Measurements from ENCODE around the gene ZBED4.
A peak's percentile ranks its signal among the peaks of the same experiment; 100 is the strongest.
"Not testable (repeated sequence)": the region's sequence is repeated elsewhere in the genome, so short reads cannot be mapped to it uniquely, and the experiment has no call there.

ZBED4 gene

GRCh38 chr22:49852898-49853894, at the start of gene ZBED4:
Gene ZBED4 (plus strand): TSS chr22:49853844. CDS start chr22:49883663, 29,819 bp downstream.
- peak; percentile 49 for DNase-seq

DNA sequence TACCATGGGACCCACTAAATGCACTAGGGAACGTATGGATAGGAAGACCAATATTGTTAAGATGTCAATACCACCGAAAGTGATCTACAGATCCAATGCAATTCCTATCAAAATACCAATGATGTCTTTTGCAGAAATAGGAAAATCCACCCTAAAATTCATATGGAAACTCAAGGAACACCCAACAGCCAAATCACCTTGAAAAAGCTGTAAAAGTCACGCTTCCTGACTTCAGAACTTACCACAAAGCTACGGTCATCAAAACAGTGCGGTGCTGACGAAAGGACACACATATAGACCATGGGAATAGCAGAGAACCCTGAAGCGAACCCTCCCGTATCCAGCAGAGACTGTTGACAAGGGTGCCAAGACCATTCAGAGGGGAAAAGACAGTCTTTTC, 46.5 kb upstream of the ZBED4 start:
- DNase-seq: no peak

DNA sequence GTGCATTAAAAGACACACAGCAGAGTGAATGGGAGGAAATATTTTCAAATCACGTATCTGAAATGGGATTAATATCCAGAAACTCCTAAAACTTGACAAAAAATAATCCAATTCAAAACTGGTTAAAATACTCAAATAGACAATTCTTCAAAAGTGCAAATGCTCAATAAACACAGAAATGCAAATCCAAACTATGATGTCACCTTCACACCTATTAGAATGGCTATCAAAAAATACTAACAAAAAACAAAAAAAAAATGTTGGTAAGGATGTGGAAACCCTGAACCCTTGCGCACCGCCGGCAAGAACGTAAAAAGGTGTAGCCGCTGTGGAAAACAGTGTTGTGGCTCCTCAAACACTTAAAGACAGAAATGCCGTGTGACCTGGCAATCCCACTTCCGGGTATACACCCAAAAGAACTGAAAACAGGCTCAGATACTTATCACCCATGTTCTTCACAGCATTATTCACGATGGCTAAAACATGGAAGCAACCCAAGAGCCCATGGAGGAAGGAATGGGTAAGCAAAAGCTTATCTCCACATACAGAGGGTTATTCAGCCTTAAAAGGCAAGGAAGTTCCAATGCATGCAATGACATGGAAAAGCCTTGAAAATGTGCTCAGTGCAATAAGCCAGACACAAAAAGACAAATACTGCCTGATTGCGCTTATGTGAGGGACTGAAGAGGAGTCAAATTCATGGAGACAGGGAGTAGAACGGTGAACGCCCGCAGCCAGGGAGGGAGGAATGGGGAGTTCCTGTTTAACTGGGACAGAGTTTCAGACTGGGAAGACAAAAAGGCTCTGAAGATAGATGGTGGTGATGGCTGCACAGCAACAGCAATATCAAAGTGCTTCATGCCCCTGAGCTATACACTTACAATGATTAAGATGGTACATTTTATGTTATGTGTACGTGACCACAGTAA, 45.6 kb upstream of the ZBED4 start:
- no peak for DNase-seq

- DNase-seq: no peak
Observed at GRCh38 chr22:49810363-49811019, 43.2 kb upstream of the ZBED4 start.

DNA sequence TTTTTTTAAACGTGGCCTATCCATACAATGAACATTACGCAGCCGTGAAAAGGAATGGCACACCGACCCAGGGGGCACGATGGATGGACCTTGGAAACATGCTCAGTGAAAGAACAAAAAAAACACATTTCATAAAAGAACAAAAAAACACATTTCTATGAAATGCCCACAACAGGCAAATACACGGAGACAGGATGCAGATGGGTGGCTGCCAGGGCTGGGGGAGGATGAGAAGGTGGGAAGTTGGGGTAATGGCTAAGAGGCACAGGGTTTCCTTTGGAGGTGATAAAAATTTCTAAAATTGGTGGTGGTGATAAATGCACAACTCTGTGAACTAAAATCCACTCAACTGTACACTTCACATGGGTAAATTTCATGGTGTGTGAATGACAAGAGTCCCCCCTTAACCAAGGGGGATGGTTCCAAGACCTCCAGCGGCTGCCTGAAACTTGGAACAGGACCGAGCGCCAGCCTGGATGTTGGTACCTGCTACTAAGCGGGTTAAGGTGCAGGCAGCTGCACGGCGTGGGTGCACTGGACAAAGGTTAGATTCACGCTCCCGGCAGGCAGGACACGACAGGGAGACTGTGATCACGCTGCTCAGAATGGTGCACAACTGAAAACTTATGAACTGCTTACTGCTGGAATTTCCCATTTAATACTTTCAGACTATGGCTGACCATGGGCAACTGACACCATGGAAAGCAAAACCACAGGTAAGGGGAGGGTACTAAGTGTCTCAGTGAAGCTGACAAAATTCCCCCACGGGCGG, 42.4 kb upstream of the ZBED4 start:
- DNase-seq: no peak

DNA sequence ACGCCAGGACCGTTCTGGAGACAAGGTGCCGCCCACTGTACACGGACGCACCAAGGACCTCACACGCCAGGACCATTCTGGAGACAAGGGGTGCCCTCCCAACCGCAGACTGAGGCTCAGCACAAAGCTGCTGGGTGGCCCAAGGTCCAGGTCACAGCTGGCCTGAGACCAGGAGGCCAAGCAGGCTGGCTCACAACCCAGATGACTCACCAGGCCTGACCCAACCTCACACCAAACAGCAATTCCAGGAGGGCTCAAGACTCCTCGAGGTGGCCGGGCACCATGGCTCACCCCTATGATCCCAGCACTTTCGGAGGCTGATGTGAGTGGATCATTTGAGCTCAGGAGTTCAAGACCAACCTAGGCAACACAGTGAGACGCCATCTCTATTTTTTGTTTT, 40.8 kb upstream of the ZBED4 start:
- DNase-seq: no peak

DNA sequence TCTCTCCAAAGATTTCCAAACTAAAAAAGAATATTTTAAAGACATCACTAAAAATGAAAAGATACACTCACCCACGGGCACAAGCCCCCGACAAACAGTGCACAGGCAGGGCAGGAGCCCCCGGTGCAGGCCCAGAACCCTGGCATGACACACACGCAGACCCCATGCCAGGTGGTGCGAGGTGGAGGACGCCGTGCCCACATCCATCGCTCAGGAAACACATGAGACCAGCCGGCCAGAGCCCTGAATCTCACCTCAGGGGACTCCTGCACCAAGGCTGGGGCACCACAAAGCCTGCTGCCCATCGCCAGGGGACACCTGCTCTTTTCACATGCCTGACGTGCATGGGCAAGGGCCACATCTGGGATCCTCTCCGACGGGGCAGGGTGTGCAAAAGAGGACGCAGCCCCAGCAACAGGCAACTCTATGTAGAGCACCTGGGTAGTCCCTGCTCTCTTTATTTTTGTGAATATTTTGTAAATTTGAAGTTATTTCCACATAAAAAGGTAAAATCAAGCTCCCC, 39.4 kb upstream of the ZBED4 start:
- DNase-seq: no peak

GRCh38 chr22:49814856-49815255, 38.8 kb upstream of the ZBED4 start:
- no peak for DNase-seq

GRCh38 chr22:49815641-49816091, 38.0 kb upstream of the ZBED4 start:
- no peak for DNase-seq

- no peak for DNase-seq
Observed at GRCh38 chr22:49817359-49817758, 36.3 kb upstream of the ZBED4 start.

DNA sequence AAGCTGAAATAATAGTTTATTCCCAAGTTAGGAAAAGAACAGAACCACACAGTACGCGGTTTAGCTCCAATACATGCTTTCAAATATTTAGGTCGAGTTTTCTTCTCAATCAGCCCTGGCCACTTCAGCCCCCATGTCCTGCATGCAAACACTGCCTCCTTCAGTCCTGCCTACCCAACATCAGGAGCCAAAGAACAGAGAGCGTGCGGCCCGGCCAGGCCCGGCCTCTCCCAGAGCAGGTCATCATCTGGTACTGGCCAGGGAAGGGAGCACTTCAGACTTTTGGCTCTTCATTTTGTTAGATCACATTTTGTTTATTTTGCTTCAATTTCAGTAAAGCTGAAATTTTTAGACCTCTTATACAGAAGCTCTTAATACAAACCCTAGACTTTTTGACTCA, 32.7 kb upstream of the ZBED4 start:
- DNase-seq: no peak

DNA sequence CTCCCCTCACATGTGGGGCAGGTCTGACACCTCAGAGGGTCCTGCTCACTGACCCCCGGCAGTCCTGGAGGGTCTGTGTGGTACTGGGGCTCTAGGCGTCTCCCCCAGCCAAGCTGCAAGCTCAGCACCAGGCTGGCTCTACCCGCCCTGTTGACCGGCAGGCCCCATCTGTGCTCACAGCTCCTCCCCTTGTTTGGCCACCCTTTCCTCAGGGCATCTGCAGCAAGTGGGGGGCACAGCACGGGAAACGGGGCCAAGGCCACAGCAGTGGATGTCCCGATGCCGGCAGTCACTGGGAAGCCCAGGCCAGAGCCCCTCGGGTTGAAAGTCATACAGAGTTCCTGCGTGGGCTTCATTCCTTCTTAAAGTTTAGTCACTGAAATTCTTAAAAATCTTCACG, 31.9 kb upstream of the ZBED4 start:
- DNase-seq: not testable (repeated sequence)

- DNase-seq: no peak
Observed at GRCh38 chr22:49823289-49824045, 30.2 kb upstream of the ZBED4 start.

DNA sequence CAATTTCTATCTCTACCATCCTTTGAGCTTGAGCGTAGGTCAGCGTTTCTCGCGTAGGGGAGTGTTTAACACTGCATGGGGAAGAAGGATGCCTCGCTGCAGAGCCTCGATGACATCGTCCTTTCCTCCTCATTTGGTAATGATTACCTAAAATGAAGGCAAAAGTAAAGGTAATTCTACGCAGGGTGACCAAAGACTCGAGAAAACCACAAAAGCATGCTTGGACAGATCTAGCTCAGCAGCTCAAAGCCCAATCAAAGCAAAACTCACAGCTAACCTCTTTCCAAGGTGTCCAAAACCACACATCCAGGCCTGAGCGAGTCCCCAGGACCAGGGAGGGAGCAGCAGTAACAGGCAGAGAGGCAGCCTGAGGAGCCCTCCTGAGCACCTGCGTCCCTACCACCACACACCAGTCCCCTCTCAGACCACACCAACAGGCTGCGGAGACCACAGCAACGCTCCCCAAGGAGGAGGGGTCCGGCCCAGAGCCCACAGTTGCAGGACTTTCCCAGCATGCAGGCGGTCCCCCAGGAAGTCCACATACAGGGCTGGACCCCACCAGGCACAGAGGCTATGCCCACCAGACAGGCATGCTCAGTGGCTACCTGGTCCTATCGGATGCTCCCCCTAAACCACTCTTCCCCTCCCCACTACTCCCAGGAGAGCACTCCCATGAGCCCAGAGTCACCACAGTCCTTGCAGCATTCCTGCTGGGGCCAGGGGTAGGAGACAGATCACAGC, 29.3 kb upstream of the ZBED4 start:
- no peak for DNase-seq

DNA sequence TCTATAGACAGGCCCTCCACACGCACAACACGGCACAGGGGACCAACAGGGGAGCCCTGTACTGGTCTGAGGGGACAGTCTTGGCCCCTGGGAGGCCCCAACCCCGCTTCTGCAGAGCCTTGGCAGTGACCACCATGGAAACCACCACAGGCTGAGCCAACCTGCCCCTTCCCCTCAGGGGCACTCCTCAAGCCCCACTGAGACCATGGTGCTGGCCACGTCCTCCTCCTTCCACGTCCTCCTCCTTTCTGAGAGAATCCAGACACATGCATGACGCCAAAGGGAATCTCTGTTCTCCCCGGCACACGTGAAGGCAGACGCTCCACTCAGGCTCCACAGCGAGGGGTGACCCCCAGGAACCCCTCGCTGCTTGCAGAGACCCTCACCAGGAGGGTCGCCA, 28.7 kb upstream of the ZBED4 start:
- no peak for DNase-seq

GRCh38 chr22:49825436-49825835, 28.2 kb upstream of the ZBED4 start:
- DNase-seq: no peak

DNA sequence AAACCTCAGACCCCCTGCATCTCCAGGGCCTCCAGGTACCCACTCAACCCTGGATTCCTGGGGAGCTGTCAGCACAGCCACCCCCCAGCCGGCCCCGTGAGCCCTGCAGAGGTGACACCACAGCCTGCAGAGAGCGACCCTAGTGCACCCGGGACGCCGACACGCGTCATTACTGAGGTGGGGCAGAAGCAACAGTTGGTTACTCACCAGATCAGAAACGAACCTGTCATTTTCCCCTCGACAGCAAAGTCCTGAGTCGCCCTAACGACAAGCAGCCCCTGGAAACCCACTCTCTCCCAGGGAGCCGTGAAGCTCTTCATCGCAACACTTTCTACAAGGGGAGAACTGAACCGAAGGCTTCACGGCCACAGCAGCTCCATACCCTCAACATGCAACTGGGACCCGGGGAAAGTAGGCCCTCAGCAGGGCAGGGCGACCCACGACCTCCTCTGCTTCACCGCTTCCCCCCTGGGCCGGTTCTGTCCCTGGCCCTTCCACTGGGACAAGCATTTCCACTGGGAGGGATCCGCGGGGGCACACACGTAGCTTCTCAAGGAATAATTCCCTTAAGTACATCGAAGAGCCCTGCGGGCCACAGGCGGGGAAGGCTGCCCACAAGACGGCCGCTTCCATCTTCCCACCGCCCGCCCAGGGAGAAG, 27.6 kb upstream of the ZBED4 start:
- no peak for DNase-seq

DNA sequence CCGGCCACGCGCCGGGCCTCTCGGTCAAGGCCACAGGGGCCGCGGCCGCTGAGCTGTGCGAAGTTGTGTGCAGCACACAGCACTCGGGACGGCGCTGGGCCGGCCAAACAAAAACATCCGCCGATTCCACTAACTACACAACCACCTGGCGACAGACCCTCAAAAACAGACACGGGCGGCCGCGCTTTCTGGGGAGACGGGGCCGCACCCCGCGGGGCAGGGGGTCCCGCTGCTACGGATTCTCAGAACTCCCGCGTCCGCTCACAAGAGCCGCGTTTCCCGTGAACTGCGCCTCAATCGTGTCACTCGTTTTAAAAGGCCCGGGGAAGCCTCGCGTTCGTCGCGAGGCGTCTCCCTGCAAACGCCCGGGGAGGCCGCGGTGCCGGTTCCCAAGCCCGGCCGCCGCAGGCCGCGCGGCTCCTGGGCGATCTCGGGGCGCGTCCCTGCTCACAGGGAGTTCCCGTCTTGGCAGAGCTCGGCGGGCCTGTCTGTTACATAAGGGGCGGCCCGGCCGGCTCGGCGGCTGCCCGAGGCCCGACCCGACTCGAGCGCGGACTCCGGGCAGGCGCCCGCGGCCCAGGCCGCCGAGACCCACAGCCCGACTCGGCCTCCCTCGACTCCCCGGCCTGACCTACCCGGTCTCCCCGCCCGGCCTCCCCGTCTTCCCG, 26.9 kb upstream of the ZBED4 start:
- no peak for DNase-seq

GRCh38 chr22:49827271-49827852, 26.3 kb upstream of the ZBED4 start:
- no peak for DNase-seq
